Body of pancreas (tissue), 4 donors: ENCODE measurements around the gene COX6B1. TPM values are rescaled to one million over a fixed set of nuclear protein-coding genes. Genes with fewer than 3 reads are reported as not detected.
A peak's percentile ranks its signal among the peaks of the same experiment; 100 is the strongest.
"Not testable (repeated sequence)": the region's sequence is repeated elsewhere in the genome, so short reads cannot be mapped to it uniquely, and the experiment has no call there.

ENCODE experiments used
- ATAC-seq: fragments of 150-250 bp; one replicate; pipeline ENCODE4 v1.9.1; 2016
- DNase-seq, 4 donors: peaks; one replicate each; pipeline ENCODE4 v3.0.0-alpha.2; 2019
- H3K27ac ChIP-seq, 4 donors: fragments of 200-600 bp; sonication (generic); 1 replicate in 3 of 4; 2 replicates in 1 of 4; pipeline versions ENCODE4 v1.5.1 to v1.6.1; 2016 to 2019; ENCODE audit warnings: mild to moderate bottlenecking in 1 of 4, mixed read lengths in 1 of 4, moderate library complexity in 1 of 4
- H3K27me3 ChIP-seq, 2 donors: fragments of 200-600 bp; sonication (generic); one replicate each; pipeline ENCODE4 v1.6.0; 2016; ENCODE audit warnings: mild to moderate bottlenecking in 1 of 2
- H3K36me3 ChIP-seq, 2 donors: fragments of 200-600 bp; sonication (generic); replicated peaks in 1 of 2; 2 replicates each; pipeline ENCODE4 v1.5.1; 2016; ENCODE audit warnings: low read depth in 2 of 2; ENCODE audit not compliant: insufficient read depth in 1 of 2
- H3K4me1 ChIP-seq: fragments of 200-600 bp; sonication (generic); one replicate; pipeline ENCODE4 v1.6.0; 2016
- H3K4me3 ChIP-seq, 2 donors: fragments of 200-600 bp; sonication (generic); 1 replicate in 1 of 2; 2 replicates in 1 of 2; pipeline ENCODE4 v1.5.1; 2016 to 2019
- H3K9me3 ChIP-seq, 3 donors: fragments of 200-600 bp; sonication (generic); 1 replicate in 2 of 3; 2 replicates in 1 of 3; pipeline ENCODE4 v1.5.1; 2016
- POLR2A ChIP-seq, 3 donors: fragments of 450-650 bp; IDR thresholded peaks; one replicate each; pipeline ENCODE4 v1.6.1; 2016; ENCODE audit warnings: antibody characterized with exemption in 3 of 3, mild to moderate bottlenecking in 2 of 3
- WGBS, 2 donors: methylation state at CpG; one replicate each; pipeline ENCODE4 v1.1.5; 2017; 5-methylcytosine and 5-hydroxymethylcytosine counted together
- intact Hi-C: fragments of 100-400 bp; cut with DNase I; formaldehyde crosslinking; loops from one replicate; pipeline ENCODE4 v1.15.1; 2023
- total RNA-seq, 2 donors: library from RNA; depleted of rRNA; stranded (reverse); fragments of >200 nt; gene quantifications; one replicate each; pipeline ENCODE4 v1.1.0, GENCODE V29; 2016
- TF ChIP-seq, protein P1 (sequence below), 7 experiments: fragments of 450-650 bp in 4 of 7; fragments of 200-600 bp in 3 of 7; sonication (generic) in 3 of 7; IDR thresholded peaks; one replicate each; pipeline ENCODE4 v1.5.1; 2016 to 2019; ENCODE audit warnings: antibody characterized with exemption in 7 of 7

The COX6B1 gene
- total RNA-seq, 2 donors from 2014 or later = 134 to 151 TPM

DNA sequence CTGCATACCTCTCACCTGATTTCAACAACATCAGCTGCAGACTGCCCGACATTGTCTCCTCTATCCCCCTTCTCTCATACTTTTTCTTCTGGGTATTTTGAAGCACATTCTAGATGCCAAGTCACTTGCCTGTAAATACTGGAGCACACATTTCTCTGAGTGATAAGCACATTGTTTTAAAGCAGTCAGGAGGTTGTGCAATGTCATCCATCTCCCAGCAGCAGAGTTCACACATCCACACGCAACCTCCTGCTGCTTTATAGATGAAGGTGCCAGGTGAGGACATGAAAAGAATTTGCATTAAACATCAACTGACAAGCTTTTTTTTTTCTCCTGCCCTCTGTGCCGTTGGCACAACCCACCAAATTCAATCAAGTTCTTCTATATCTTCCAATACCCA, 23.7 kb downstream of the COX6B1 start:
- intact Hi-C loops = no loop called here
- H3K36me3 ChIP-seq = no peaks in the 10 kb centered on the region
- no peaks in the 10 kb centered on the region for H3K27me3 ChIP-seq
- DNase-seq = no peak
- peaks cover 5% of the 10 kb centered on the region for H3K4me1 ChIP-seq
- no peaks in the 10 kb centered on the region for H3K9me3 ChIP-seq
- no peak overlapping the region for H3K27ac ChIP-seq
- TF ChIP-seq, protein P1, sequence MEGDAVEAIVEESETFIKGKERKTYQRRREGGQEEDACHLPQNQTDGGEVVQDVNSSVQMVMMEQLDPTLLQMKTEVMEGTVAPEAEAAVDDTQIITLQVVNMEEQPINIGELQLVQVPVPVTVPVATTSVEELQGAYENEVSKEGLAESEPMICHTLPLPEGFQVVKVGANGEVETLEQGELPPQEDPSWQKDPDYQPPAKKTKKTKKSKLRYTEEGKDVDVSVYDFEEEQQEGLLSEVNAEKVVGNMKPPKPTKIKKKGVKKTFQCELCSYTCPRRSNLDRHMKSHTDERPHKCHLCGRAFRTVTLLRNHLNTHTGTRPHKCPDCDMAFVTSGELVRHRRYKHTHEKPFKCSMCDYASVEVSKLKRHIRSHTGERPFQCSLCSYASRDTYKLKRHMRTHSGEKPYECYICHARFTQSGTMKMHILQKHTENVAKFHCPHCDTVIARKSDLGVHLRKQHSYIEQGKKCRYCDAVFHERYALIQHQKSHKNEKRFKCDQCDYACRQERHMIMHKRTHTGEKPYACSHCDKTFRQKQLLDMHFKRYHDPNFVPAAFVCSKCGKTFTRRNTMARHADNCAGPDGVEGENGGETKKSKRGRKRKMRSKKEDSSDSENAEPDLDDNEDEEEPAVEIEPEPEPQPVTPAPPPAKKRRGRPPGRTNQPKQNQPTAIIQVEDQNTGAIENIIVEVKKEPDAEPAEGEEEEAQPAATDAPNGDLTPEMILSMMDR (IDR thresholded peaks at IDR 0.05) = no peak
- TF ChIP-seq POLR2A (IDR thresholded peaks at IDR 0.05) = no peak
- WGBS, 2 donors = 10 to 30% methylated on average over 3 of the region's 3 CpGs
- ATAC-seq = no peak
- no peak overlapping the region for H3K4me3 ChIP-seq

- Histone ChIP-seq H3K27me3 (no peaks in the 10 kb centered on the region), H3K36me3 (no peaks in the 10 kb centered on the region), H3K27ac (no peak overlapping the region), H3K4me1 (peaks cover 5% of the 10 kb centered on the region), H3K4me3 (no peak overlapping the region), H3K9me3 (no peaks in the 10 kb centered on the region)
- ATAC-seq (peak; percentile 59), DNase-seq (peak; percentile 25 to 50 (median 28))
- TF ChIP-seq POLR2A (IDR thresholded peaks at IDR 0.05) = no peak
- TF ChIP-seq, protein P1 (IDR thresholded peaks at IDR 0.05) = no peak
- WGBS, 2 donors = 8 to 11% methylated on average over 8 to 35 of the region's 39 CpGs
- intact Hi-C loops = no loop called here
These were observed 25.1 kb downstream of the COX6B1 start for GRCh38 chr19:35673121-35673804.

- no peak overlapping the region for H3K27ac ChIP-seq
- H3K4me1 ChIP-seq = peaks cover 5% of the 10 kb centered on the region
- no peaks in the 10 kb centered on the region for H3K9me3 ChIP-seq
- no peak overlapping the region for H3K4me3 ChIP-seq
- DNase-seq (no peak), ATAC-seq (no peak)
- no peak for TF ChIP-seq POLR2A (IDR thresholded peaks at IDR 0.05)
- TF ChIP-seq, protein P1 (IDR thresholded peaks at IDR 0.05) = no peak
- intact Hi-C loops = no loop called here
- 59 to 68% methylated on average over 14 to 15 of the region's 15 CpGs for WGBS, 2 donors
- no peaks in the 10 kb centered on the region for H3K27me3 ChIP-seq
- H3K36me3 ChIP-seq = no peaks in the 10 kb centered on the region
These were observed 27.5 kb downstream of the COX6B1 start for GRCh38 chr19:35675589-35676140.

DNA sequence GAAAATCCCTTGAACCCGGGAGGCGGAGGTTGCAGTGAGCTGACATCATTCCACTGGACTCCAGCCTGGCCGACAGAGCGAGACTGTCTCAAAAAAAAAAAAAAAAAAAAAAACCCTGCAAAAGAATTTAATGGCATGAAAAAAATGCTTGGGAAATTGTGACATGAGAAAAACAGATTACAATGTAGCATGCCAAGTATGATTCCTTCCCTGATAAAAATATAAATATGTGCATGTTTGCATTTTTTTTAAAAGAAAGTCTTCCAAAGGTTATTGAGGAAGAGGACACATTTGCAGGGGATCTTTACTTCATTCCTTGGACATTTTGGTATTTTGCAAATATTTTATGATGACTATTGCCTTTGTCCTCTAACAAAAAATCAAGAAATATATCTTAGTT, 41.7 kb downstream of the COX6B1 start:
- Histone ChIP-seq H3K4me1 (peaks cover 4% of the 10 kb centered on the region), H3K27ac (peak overlapping the region in 1 of 4 donors; percentile 49), H3K36me3 (no peaks in the 10 kb centered on the region), H3K27me3 (no peaks in the 10 kb centered on the region), H3K9me3 (no peaks in the 10 kb centered on the region), H3K4me3 (no peak overlapping the region)
- 21 to 32% methylated on average over 4 of the region's 4 CpGs for WGBS, 2 donors
- ATAC-seq = no peak
- TF ChIP-seq, protein P1 (IDR thresholded peaks at IDR 0.05) = no peak
- no peak for TF ChIP-seq POLR2A (IDR thresholded peaks at IDR 0.05)
- intact Hi-C loops = no loop called here
- DNase-seq = peak in 2 of 4 donors; percentile 19 to 36

GRCh38 chr19:35691106-35691505, 43.0 kb downstream of the COX6B1 start:
- ATAC-seq, H3K36me3 ChIP-seq, H3K27me3 ChIP-seq, DNase-seq, H3K4me3 ChIP-seq, H3K9me3 ChIP-seq, H3K4me1 ChIP-seq, intact Hi-C loops, H3K27ac ChIP-seq: not testable (repeated sequence)
- 87 to 90% methylated on average over 4 to 29 of the region's 37 CpGs for WGBS, 2 donors
